ENCODE measurements around the gene AKT1S1.

AKT1S1 gene

GRCh38 chr19:49852631-49853126 is 24.5 kb downstream of the AKT1S1 start:
- DNase-seq = peak in 1 of 2 experiments; percentile 33

GRCh38 chr19:49851456-49852259 is 25.5 kb downstream of the AKT1S1 start:
- peak; percentile 29 to 41 for DNase-seq

- DNase-seq = peak; percentile 83 to 88
These were observed 26.4 kb downstream of the AKT1S1 start, which contains the start of gene PTOV1 for GRCh38 chr19:49850487-49851342. Gene PTOV1, plus strand, starts transcription at chr19:49851159.

GRCh38 chr19:49850221-49850486 is 27.0 kb downstream of the AKT1S1 start:
- DNase-seq = no peak

GRCh38 chr19:49849433-49850220 is 27.5 kb downstream of the AKT1S1 start:
- DNase-seq = no peak

- DNase-seq = no peak
These were observed 28.2 kb downstream of the AKT1S1 start for GRCh38 chr19:49848938-49849337.

- DNase-seq = no peak
These were observed 29.1 kb downstream of the AKT1S1 start for GRCh38 chr19:49847731-49848696.

- DNase-seq = no peak
These were observed 30.7 kb downstream of the AKT1S1 start for GRCh38 chr19:49846408-49846807.

- no peak for DNase-seq
These were observed 31.7 kb downstream of the AKT1S1 start for GRCh38 chr19:49845414-49845813.

GRCh38 chr19:49844138-49845095 is 32.7 kb downstream of the AKT1S1 start:
- DNase-seq = no peak

GRCh38 chr19:49843265-49843664 is 33.9 kb downstream of the AKT1S1 start:
- DNase-seq = no peak

- DNase-seq = no peak
These were observed 36.4 kb downstream of the AKT1S1 start for GRCh38 chr19:49840736-49841249.

GRCh38 chr19:49840321-49840720 is 36.8 kb downstream of the AKT1S1 start:
- DNase-seq = no peak

GRCh38 chr19:49839713-49840112 is 37.4 kb downstream of the AKT1S1 start:
- DNase-seq = no peak

- DNase-seq = no peak
These were observed 38.1 kb downstream of the AKT1S1 start for GRCh38 chr19:49838885-49839588.

GRCh38 chr19:49837425-49837824 is 39.7 kb downstream of the AKT1S1 start:
- DNase-seq = no peak

GRCh38 chr19:49837009-49837310 is 40.2 kb downstream of the AKT1S1 start:
- DNase-seq = no peak

- DNase-seq = no peak
These were observed 40.8 kb downstream of the AKT1S1 start for GRCh38 chr19:49836176-49837008.

GRCh38 chr19:49835562-49835961 is 41.6 kb downstream of the AKT1S1 start:
- DNase-seq = no peak
